ENCODE measurements around the gene RHBDL3. TPM values are rescaled to one million over a fixed set of nuclear protein-coding genes. Genes with fewer than 3 reads are reported as not detected.

The RHBDL3 gene
- total RNA-seq, 1 donor from 2014 or later, result 0.50 TPM

- peaks cover 28% of the 10 kb centered on the region for H3K36me3 Mint-ChIP-seq (ENCODE audit: insufficient read depth)
- DNase-seq (ENCODE audit: low spot score, unreplicated experiment), result no peak
- no peaks in the 10 kb centered on the region for H3K27me3 Mint-ChIP-seq
- peaks cover 24% of the 10 kb centered on the region for H3K4me1 Mint-ChIP-seq (ENCODE audit: low read depth)
- H3K27ac Mint-ChIP-seq, result peak overlapping the region; percentile 23
- no peaks in the 10 kb centered on the region for H3K9me3 Mint-ChIP-seq (ENCODE audit: low read depth)
- no peak overlapping the region for H3K4me3 Mint-ChIP-seq (ENCODE audit: low read depth)
- no peak for TF ChIP-seq CTCF (IDR thresholded peaks at IDR 0.05; ENCODE audit: unreplicated experiment)
Observed at GRCh38 chr17:32355649-32356377, 90.2 kb downstream of the RHBDL3 start.

GRCh38 chr17:32356378-32356743 is 90.7 kb downstream of the RHBDL3 start:
- H3K27me3 Mint-ChIP-seq, result no peaks in the 10 kb centered on the region
- no peak overlapping the region for H3K27ac Mint-ChIP-seq
- H3K9me3 Mint-ChIP-seq (ENCODE audit: low read depth), result no peaks in the 10 kb centered on the region
- no peak overlapping the region for H3K4me3 Mint-ChIP-seq (ENCODE audit: low read depth)
- peaks cover 29% of the 10 kb centered on the region for H3K36me3 Mint-ChIP-seq (ENCODE audit: insufficient read depth)
- no peak for DNase-seq (ENCODE audit: low spot score, unreplicated experiment)
- peaks cover 22% of the 10 kb centered on the region for H3K4me1 Mint-ChIP-seq (ENCODE audit: low read depth)
- no peak for TF ChIP-seq CTCF (IDR thresholded peaks at IDR 0.05; ENCODE audit: unreplicated experiment)

GRCh38 chr17:32356750-32357149 is 91.1 kb downstream of the RHBDL3 start:
- peaks cover 29% of the 10 kb centered on the region for H3K36me3 Mint-ChIP-seq (ENCODE audit: insufficient read depth)
- DNase-seq (ENCODE audit: low spot score, unreplicated experiment), result no peak
- H3K27ac Mint-ChIP-seq, result no peak overlapping the region
- H3K4me1 Mint-ChIP-seq (ENCODE audit: low read depth), result peaks cover 20% of the 10 kb centered on the region
- H3K9me3 Mint-ChIP-seq (ENCODE audit: low read depth), result no peaks in the 10 kb centered on the region
- no peak overlapping the region for H3K4me3 Mint-ChIP-seq (ENCODE audit: low read depth)
- H3K27me3 Mint-ChIP-seq, result no peaks in the 10 kb centered on the region
- no peak for TF ChIP-seq CTCF (IDR thresholded peaks at IDR 0.05; ENCODE audit: unreplicated experiment)

GRCh38 chr17:32357615-32358014 is 92.0 kb downstream of the RHBDL3 start:
- peaks cover 32% of the 10 kb centered on the region for H3K36me3 Mint-ChIP-seq (ENCODE audit: insufficient read depth)
- H3K27me3 Mint-ChIP-seq, result no peaks in the 10 kb centered on the region
- no peaks in the 10 kb centered on the region for H3K9me3 Mint-ChIP-seq (ENCODE audit: low read depth)
- peaks cover 13% of the 10 kb centered on the region for H3K4me1 Mint-ChIP-seq (ENCODE audit: low read depth)
- no peak overlapping the region for H3K27ac Mint-ChIP-seq
- no peak for DNase-seq (ENCODE audit: low spot score, unreplicated experiment)
- no peak for TF ChIP-seq CTCF (IDR thresholded peaks at IDR 0.05; ENCODE audit: unreplicated experiment)
- H3K4me3 Mint-ChIP-seq (ENCODE audit: low read depth), result no peak overlapping the region

GRCh38 chr17:32361270-32361669 is 95.6 kb downstream of the RHBDL3 start:
- H3K4me3 Mint-ChIP-seq (ENCODE audit: low read depth), result no peak overlapping the region
- no peak for TF ChIP-seq CTCF (IDR thresholded peaks at IDR 0.05; ENCODE audit: unreplicated experiment)
- no peak for DNase-seq (ENCODE audit: low spot score, unreplicated experiment)
- H3K36me3 Mint-ChIP-seq (ENCODE audit: insufficient read depth), result peaks cover 38% of the 10 kb centered on the region
- H3K27ac Mint-ChIP-seq, result no peak overlapping the region
- no peaks in the 10 kb centered on the region for H3K27me3 Mint-ChIP-seq
- H3K4me1 Mint-ChIP-seq (ENCODE audit: low read depth), result no peaks in the 10 kb centered on the region
- no peaks in the 10 kb centered on the region for H3K9me3 Mint-ChIP-seq (ENCODE audit: low read depth)

Data from progenitor cell of endocrine pancreas (in vitro differentiated cells).